ENCODE measurements around the gene TIMM29.
"Not testable (repeated sequence)": the region's sequence is repeated elsewhere in the genome, so short reads cannot be mapped to it uniquely, and the experiment has no call there.

Gene TIMM29

DNA sequence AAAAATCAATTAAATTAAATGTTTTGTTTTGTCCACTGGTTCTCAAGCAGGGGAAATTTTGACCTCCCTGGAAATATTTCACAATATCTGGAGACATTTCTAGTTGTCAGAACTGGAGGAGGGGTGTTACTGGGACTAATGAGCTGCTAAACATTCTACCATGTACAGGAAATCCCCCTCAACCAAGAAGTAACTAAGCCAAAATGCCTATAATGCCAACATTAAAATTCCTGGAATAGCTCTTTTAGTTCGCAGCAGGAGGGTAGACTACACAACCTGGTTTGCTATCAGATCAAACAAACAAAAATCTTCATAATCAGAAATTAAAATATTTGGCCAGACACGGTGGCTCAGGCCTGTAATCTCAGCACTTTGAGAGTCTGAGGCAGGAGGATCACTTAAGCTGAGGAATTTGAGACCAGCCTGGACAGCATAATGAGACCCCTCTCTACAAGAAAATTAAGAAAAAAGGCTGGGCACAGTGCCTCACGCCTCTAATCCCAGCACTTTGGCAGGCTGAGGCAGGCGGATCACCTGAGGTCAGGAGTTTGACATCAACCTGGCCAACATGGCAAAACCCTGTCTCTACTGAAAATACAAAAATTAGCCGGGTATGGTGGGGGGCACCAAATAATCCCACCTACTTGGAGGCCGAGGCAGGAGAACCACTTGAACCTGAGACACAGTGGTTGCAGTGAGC, 18.5 kb downstream of the TIMM29 start:
- DNase-seq = no peak

GRCh38 chr19:10952809-10953208, 24.2 kb downstream of the TIMM29 start:
- no peak for DNase-seq

DNA sequence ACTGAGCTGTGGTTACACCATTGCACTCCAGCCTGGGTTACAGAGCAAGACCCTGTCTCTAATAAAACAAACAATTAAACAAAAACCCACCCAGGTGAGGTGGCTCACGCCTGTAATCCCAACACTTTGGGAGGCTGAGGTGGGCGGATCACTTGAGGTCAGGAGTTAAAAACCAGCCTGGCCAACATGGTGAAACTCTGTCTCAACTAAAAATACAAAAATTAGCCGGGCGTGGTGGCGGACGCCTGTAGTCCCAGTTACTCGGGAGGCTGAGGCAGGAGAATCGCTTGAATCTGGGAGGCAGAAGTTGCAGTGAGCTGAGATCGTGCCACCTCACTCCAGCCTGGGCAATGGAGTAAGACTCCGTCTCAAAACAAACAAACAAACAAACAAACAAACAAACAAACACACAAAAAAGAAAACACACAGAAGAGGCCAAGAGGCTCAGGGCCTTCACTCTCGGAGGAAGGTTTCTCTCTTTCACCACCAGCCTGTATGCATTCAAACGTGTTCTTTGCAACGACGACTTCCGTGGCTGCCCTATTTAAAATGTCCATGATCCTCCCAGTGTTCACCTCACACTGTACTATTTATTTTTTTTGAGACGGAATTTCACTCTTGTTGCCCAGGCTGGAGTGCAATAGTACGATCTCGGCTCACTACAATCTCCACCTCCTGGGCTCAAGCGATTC, 30.8 kb downstream of the TIMM29 start:
- not testable (repeated sequence) for DNase-seq

DNA sequence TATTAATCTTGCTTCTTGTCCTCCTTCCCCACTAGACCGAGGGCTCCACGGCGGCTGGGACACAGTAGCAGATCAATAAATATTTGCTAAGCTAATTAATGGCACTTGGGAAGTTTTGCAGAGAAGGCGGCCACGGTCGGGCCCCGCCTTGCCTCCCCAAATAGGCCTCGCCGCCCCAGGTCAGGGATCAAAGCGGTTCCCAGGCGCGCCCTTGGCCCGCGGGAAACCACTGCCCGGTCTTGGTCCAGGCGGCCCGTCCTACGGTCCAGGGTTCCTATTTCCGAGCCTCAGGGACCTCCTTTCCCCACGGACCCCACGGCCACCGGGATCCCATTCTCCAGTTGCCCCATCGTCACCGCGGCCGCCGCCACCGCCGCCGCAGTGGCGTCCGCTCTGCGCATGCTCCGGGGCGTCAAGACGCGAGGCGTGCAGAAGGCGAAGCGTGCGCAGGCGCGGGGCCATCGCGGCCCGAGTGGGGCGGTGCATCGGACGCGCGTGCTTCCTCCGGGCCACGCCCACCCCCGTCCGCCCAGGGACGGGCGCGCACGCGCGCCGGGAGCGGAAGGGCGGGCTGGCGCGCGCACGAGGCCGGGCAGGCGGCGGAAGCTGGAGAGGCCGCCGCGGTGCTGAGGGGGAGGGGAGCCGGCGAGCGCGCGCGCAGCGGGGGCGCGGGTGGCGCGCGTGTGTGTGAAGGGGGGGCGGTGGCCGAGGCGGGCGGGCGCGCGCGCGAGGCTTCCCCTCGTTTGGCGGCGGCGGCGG, 31.9 kb downstream of the TIMM29 start, which contains the start of gene SMARCA4:
SMARCA4 (plus strand) TSS at position 717 of the 759 bp plus-strand sequence. CDS start 23,122 bp downstream, outside the sequence.
- peak; percentile 89 to 95 for DNase-seq

DNA sequence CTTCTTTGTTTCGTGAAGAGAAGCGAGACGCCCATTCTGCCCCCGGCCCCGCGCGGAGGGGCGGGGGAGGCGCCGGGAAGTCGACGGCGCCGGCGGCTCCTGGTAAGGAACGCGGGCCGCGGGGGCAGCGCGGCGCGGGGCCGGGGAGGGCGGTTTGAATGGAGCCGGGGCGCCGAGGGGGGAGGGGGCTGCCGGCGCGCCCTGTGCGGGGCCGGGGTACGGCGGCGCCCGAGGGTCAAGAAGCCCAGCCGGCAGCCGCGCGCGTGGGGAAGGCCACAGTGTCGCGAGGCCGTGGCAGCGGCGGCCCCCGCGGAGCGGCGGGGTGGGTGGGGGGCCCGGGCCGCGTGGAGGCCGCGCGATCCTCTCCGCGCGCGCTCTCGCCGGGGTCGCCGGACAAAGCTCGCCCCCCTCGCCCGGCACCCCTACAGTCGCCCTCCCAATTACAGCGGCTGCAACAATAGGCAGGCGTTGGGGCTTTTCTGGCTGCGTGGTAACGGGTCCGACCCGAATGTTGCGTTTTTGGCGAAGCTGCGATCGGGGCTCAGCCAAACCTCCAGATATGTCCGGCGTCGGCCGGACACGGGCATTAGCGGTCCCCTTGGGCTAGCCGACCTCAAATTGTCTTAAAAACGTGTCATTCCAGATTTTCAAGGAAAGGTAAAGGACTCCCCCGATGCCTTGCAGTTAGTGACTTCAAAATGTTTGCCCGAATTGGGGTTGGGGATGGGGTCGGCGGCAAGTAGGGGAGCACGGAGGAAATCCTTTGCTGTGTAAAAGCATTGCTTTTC, 32.7 kb downstream of the TIMM29 start:
- peak in 1 of 2 experiments; percentile 56 for DNase-seq

DNA sequence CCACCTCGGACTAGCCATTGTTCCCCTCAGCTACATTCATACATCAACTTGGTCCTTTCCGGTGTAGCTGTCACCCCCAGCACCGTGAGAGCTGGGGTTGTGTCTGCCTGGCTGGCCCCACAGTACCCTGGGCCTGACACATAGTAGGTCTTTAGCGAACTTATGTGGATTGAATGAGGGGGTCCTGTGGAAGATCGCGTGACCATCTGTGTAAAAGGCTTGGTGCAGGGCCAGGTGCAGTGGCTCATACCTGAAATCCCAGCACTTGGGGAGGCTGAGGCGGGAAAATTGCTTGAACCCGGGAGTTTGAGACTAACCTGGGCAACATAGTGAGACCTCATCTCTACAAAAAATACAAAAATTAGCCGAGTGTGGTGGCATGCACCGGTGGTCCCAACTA, 34.3 kb downstream of the TIMM29 start:
- no peak for DNase-seq

DNA sequence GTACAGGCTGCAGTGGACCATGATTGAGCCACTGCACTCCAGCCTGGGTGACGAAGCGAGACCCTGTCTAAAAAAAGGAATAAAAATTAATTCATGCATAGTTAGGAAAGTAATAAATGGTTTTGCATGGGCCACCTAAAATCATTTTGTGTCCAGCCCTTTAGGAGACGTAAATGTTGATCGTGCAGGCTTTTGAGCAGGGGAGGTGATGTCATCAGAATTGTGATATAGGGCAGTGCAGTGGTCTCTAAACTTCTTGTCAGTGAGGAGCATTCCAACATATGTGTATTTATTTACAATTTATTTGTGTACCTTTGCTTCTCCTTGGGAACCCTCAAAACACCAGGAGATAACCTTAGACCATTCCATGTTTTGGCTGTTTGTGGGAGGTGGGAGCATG, 35.3 kb downstream of the TIMM29 start:
- DNase-seq = no peak

DNA sequence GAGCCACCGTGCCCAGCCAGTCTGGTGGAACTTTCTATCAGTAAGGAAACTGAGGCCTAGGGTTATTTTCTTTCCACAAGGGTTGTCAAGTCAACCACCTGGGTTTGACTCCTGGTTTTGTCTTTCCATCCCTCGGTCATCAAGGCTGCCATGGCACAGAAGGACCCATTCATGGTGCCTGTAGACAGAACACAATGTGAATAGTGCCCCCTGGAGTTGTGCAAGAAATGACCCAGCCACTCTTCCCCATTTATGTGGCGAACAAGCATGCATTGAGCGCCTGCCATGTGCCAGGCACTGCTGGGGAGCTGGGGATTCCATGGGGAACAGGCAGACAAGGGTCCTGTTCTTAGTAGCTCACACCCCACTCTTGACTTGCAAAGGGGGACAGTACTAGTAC, 36.3 kb downstream of the TIMM29 start:
- DNase-seq = no peak

- no peak for DNase-seq
These were observed 36.8 kb downstream of the TIMM29 start for GRCh38 chr19:10965398-10965797.

- DNase-seq = no peak
These were observed 38.2 kb downstream of the TIMM29 start for GRCh38 chr19:10966809-10967208.

- no peak for DNase-seq
These were observed 40.0 kb downstream of the TIMM29 start for GRCh38 chr19:10968527-10969135.

DNA sequence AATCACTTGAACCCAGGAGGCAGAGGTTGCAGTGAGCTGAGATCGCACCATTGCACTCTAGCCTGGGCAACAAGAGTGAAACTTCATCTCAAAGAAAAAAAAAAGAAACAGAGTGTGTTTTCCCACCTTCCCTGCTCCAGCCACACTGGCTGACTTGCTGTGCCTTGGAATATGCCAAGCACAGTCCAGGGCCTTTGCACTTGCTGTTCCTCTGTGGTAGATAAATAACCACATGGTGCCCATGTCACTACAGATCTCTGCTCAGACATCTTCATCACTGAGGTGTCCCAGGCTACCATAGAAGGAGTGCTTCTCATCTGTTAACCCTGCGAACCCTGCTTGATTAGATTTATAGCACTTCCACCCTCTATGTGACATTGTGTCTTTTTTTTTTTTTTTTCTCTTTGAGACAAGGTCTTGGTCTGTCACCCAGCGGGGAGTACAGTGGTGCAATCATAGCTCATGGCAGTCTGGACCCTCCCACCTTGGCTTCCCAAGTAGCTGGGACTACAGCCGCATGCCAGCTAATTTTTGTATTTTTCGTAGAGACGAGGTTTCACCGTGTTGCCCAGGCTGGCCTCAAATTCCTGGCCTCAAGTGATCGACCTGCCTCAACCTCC, 42.6 kb downstream of the TIMM29 start:
- DNase-seq = no peak

GRCh38 chr19:10975374-10976130, 46.9 kb downstream of the TIMM29 start:
- no peak for DNase-seq

GRCh38 chr19:10976131-10976892, 47.7 kb downstream of the TIMM29 start:
- no peak for DNase-seq

DNA sequence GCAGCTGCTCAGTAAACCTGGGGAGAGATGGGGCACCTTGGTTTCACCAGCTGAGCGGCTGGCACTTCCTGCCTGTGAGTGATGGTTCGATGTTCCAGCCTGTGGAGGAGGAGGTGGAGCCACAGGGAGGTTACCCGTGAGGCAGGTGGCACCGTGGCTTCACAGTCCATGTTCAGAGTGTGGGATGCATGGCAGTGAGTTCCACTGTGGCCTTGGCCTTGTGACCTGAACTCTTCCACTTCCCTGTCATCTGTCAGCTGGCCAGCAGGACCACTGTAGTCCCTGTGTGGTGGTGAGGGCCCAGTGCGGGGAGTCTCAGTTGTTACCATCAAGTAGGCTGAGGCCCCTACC, 49.1 kb downstream of the TIMM29 start:
- no peak for DNase-seq

All from NCI-H1930 (cell line).